ENCODE results near the gene PZP. TPM values are rescaled to one million over a fixed set of nuclear protein-coding genes. Genes with fewer than 3 reads are reported as not detected.

Gene PZP
- total RNA-seq, 1 donor = not detected

- no peak for TF ChIP-seq CTCF (IDR thresholded peaks at IDR 0.05; ENCODE audit: insufficient read depth, low read depth, low read length)
- DNase-seq (ENCODE audit: low read depth) = no peak
- H3K4me3 ChIP-seq (ENCODE audit: low read depth, low read length) = no peak overlapping the region
Measured at GRCh38 chr12:9106067-9106466, 102.1 kb downstream of the PZP start.

- no peak overlapping the region for H3K4me3 ChIP-seq (ENCODE audit: low read depth, low read length)
- no peak for TF ChIP-seq CTCF (IDR thresholded peaks at IDR 0.05; ENCODE audit: insufficient read depth, low read depth, low read length)
- DNase-seq (ENCODE audit: low read depth) = no peak
Measured at GRCh38 chr12:9104767-9105423, 103.3 kb downstream of the PZP start.

GRCh38 chr12:9104087-9104486 is 104.1 kb downstream of the PZP start:
- no peak for DNase-seq (ENCODE audit: low read depth)
- no peak for TF ChIP-seq CTCF (IDR thresholded peaks at IDR 0.05; ENCODE audit: insufficient read depth, low read depth, low read length)
- no peak overlapping the region for H3K4me3 ChIP-seq (ENCODE audit: low read depth, low read length)

- no peak overlapping the region for H3K4me3 ChIP-seq (ENCODE audit: low read depth, low read length)
- no peak for TF ChIP-seq CTCF (IDR thresholded peaks at IDR 0.05; ENCODE audit: insufficient read depth, low read depth, low read length)
- no peak for DNase-seq (ENCODE audit: low read depth)
Measured at GRCh38 chr12:9103050-9103849, 104.9 kb downstream of the PZP start.

- no peak for TF ChIP-seq CTCF (IDR thresholded peaks at IDR 0.05; ENCODE audit: insufficient read depth, low read depth, low read length)
- DNase-seq (ENCODE audit: low read depth) = no peak
- H3K4me3 ChIP-seq (ENCODE audit: low read depth, low read length) = no peak overlapping the region
Measured at GRCh38 chr12:9101018-9101687, 107.0 kb downstream of the PZP start.

GRCh38 chr12:9099552-9100190 is 108.5 kb downstream of the PZP start:
- TF ChIP-seq CTCF (IDR thresholded peaks at IDR 0.05; ENCODE audit: insufficient read depth, low read depth, low read length) = no peak
- no peak for DNase-seq (ENCODE audit: low read depth)
- no peak overlapping the region for H3K4me3 ChIP-seq (ENCODE audit: low read depth, low read length)

Other genes with a start within 250 kb of the PZP start
- gene KLRG1, start 218.8 kb downstream of the PZP start, total RNA-seq = 0.32 and 0.43 TPM in 2 replicates
- gene A2M, start 92.5 kb downstream of the PZP start, total RNA-seq = 14.7 and 20.9 TPM in 2 replicates

All from fibroblast of villous mesenchyme (primary cell).